Astrocyte of the spinal cord (primary cell): Measurements from ENCODE around the gene CHCHD6.

Source experiments
- DNase-seq: peaks from one replicate; pipeline ENCODE4 v3.0.0; 2011; ENCODE audit warnings: low read depth, low spot score
- H3K4me3 ChIP-seq: 2 replicates; pipeline ENCODE4 v1.5.1; 2011; ENCODE audit warnings: low read depth, mild to moderate bottlenecking, low read length, moderate library complexity
- CTCF ChIP-seq: IDR thresholded peaks from 2 replicates; pipeline ENCODE4 v1.5.1; 2012; ENCODE audit warnings: low read depth, mild to moderate bottlenecking, low read length, inconsistent platforms
- in situ Hi-C: cut with HindIII; loops from 2 replicates; pipeline ENCODE4 v1.10.0; 2017; ENCODE audit warnings: low sequenced_read_pairs

The CHCHD6 gene

GRCh38 chr3:126715432-126715831, 11.4 kb downstream of the CHCHD6 start:
- H3K4me3 ChIP-seq, result no peak overlapping the region
- no peak for TF ChIP-seq CTCF
- no peak for DNase-seq
- in situ Hi-C loops, result no loop called here

- in situ Hi-C loops, result no loop called here
- no peak overlapping the region for H3K4me3 ChIP-seq
- no peak for DNase-seq
- no peak for TF ChIP-seq CTCF
Measured at GRCh38 chr3:126716057-126716456, 12.0 kb downstream of the CHCHD6 start.

- no peak for TF ChIP-seq CTCF
- in situ Hi-C loops, result no loop called here
- H3K4me3 ChIP-seq, result no peak overlapping the region
- DNase-seq, result no peak
Measured at GRCh38 chr3:126718561-126719445, 14.8 kb downstream of the CHCHD6 start.

GRCh38 chr3:126720596-126720995, 16.6 kb downstream of the CHCHD6 start:
- no peak for TF ChIP-seq CTCF
- in situ Hi-C loops, result no loop called here
- no peak for DNase-seq
- no peak overlapping the region for H3K4me3 ChIP-seq

- in situ Hi-C loops, result no loop called here
- DNase-seq, result no peak
- H3K4me3 ChIP-seq, result no peak overlapping the region
- TF ChIP-seq CTCF, result no peak
Measured at GRCh38 chr3:126721246-126721645, 17.2 kb downstream of the CHCHD6 start.

- in situ Hi-C loops, result no loop called here
- TF ChIP-seq CTCF, result no peak
- no peak overlapping the region for H3K4me3 ChIP-seq
- no peak for DNase-seq
Measured at GRCh38 chr3:126723237-126723636, 19.2 kb downstream of the CHCHD6 start.
